ENCODE measurements around the gene CXADR.
"Not testable (repeated sequence)": the region's sequence is repeated elsewhere in the genome, so short reads cannot be mapped to it uniquely, and the experiment has no call there.

The CXADR gene

GRCh38 chr21:17501107-17502006 lies 11.5 kb upstream of the CXADR start:
- TF ChIP-seq CTCF (IDR thresholded peaks at IDR 0.05; ENCODE audit: control insufficient read depth, insufficient read depth, low read depth, low read length, missing control alignments), result no peak
- no peak for DNase-seq (ENCODE audit: low read depth)

GRCh38 chr21:17502985-17503384 lies 9.9 kb upstream of the CXADR start:
- DNase-seq (ENCODE audit: low read depth); H3K4me3 ChIP-seq (ENCODE audit: control insufficient read depth, low read depth, low read length): not testable (repeated sequence)

More at GRCh38 chr21:17501107-17502006, 11.5 kb upstream of the CXADR start:
- H3K4me3 ChIP-seq (ENCODE audit: control insufficient read depth, low read depth, low read length), result no peak overlapping the region

- H3K4me3 ChIP-seq (ENCODE audit: control insufficient read depth, low read depth, low read length), result no peak overlapping the region
- DNase-seq (ENCODE audit: low read depth), result no peak
- TF ChIP-seq CTCF (IDR thresholded peaks at IDR 0.05; ENCODE audit: control insufficient read depth, insufficient read depth, low read depth, low read length, missing control alignments), result no peak
Observed at GRCh38 chr21:17506951-17507350, 5.9 kb upstream of the CXADR start.

- no peak for TF ChIP-seq CTCF (IDR thresholded peaks at IDR 0.05; ENCODE audit: control insufficient read depth, insufficient read depth, low read depth, low read length, missing control alignments)
- no peak overlapping the region for H3K4me3 ChIP-seq (ENCODE audit: control insufficient read depth, low read depth, low read length)
- DNase-seq (ENCODE audit: low read depth), result no peak
Observed at GRCh38 chr21:17507591-17507990, 5.3 kb upstream of the CXADR start.

GRCh38 chr21:17513214-17514123 lies 626 bp downstream of the CXADR start:
- no peak for DNase-seq (ENCODE audit: low read depth)
- H3K4me3 ChIP-seq (ENCODE audit: control insufficient read depth, low read depth, low read length), result peak overlapping the region; percentile 7
- TF ChIP-seq CTCF (IDR thresholded peaks at IDR 0.05; ENCODE audit: control insufficient read depth, insufficient read depth, low read depth, low read length, missing control alignments), result no peak

GRCh38 chr21:17514124-17514845 lies 1.4 kb downstream of the CXADR start:
- no peak overlapping the region for H3K4me3 ChIP-seq (ENCODE audit: control insufficient read depth, low read depth, low read length)
- no peak for TF ChIP-seq CTCF (IDR thresholded peaks at IDR 0.05; ENCODE audit: control insufficient read depth, insufficient read depth, low read depth, low read length, missing control alignments)
- no peak for DNase-seq (ENCODE audit: low read depth)

GRCh38 chr21:17517008-17517407 lies 4.2 kb downstream of the CXADR start:
- not testable (repeated sequence) for H3K4me3 ChIP-seq (ENCODE audit: control insufficient read depth, low read depth, low read length); DNase-seq (ENCODE audit: low read depth)

Data from AG09309 (cell line).